Measurements from ENCODE around the gene RBM12. TPM values are rescaled to one million over a fixed set of nuclear protein-coding genes. Genes with fewer than 3 reads are reported as not detected.

RBM12 gene
- total and polyA plus RNA-seq, 2 of the 8 experiments (the other 6 are each of a cell fraction or from before 2014, with no cell fraction given): 187 to 214 TPM

DNA sequence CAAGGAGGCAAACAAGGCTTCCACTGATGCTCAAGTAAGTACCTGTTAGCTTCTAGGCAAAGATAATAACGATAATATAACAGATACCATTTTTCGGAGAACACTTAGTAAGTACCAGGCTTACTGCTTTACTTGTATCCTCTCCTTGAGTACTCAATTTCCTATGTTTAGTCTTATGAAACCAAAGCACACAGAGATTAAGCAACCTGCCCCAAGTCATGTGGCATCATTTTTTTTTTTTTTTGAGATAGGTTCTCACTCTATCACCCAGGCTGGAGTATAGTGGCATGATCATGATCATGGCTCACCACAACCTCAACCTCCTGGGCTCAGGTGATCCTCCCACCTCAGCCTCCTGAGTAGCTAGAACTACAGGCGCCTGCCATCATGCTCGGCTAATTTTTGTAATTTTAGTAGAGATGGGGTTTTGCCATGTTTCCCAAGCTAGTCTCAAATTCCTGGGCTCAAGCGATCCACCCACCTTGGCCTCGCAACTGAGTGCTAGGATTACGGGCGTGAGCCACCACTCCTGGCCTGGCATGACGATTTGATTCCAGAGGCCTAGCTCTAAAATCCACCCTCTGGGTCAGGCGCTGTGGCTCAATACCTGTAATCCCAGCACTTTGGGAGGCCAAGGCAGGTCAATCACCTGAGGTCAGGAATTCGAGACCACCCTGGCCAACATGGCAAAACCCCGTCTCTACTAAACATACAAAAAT lies 35.1 kb downstream of the RBM12 start:
- no peaks in the 10 kb centered on the region for H3K4me1 ChIP-seq (replicated peaks in 1 of 4; ENCODE audit: control insufficient read depth in 3 of 4, insufficient read depth in 4 of 4, low read length in 3 of 4)
- no peak overlapping the region for H3K23ac ChIP-seq (ENCODE audit: insufficient read length)
- no peak overlapping the region for H3K4me2 ChIP-seq (ENCODE audit: insufficient read depth in 1 of 2, low read depth in 2 of 2, low read length in 2 of 2)
- no peaks in the 10 kb centered on the region for H3K23me2 ChIP-seq (ENCODE audit: low read depth, low read length)
- no peak overlapping the region for H3K14ac ChIP-seq (ENCODE audit: insufficient read length)
- no peak for FAIRE-seq
- H4K8ac ChIP-seq (ENCODE audit: extremely low read depth, insufficient read depth, low read length): no peak overlapping the region
- no peak overlapping the region for H3K18ac ChIP-seq (ENCODE audit: extremely low read depth, low read length)
- H3K4me3 ChIP-seq (ENCODE audit: extremely low read depth in 1 of 4, insufficient read depth in 2 of 4, low read depth in 3 of 4, low read length in 4 of 4): no peak overlapping the region
- H2AFZ ChIP-seq (ENCODE audit: low read length): no peak overlapping the region
- 93% methylated on average over 12 of the region's 12 CpGs; no CpG with 5 or more reads in 1 of the 2 experiments for WGBS, 2 experiments (ENCODE audit: extremely low coverage in 1 of 2, insufficient coverage in 1 of 2, insufficient read length in 1 of 2, insufficient replicate concordance in 2 of 2, low coverage in 1 of 2, low lambda C conversion rate in 2 of 2, missing lambda C conversion rate in 1 of 2)
- TF ChIP-seq SRF (IDR thresholded peaks at IDR 0.05; ENCODE audit: low read depth, low read length): no peak
- no peak for TF ChIP-seq EP300 (IDR thresholded peaks at IDR 0.05; ENCODE audit: borderline replicate concordance in 1 of 2, low read depth in 2 of 2, low read length in 2 of 2)
- no peak for TF ChIP-seq PHF8 (conservative IDR thresholded peaks at IDR 0.05; ENCODE audit: low read depth, low read length)
- TF ChIP-seq NANOG (IDR thresholded peaks at IDR 0.05; ENCODE audit: insufficient read depth, low read depth, low read length, poor library complexity, severe bottlenecking): no peak
- no peak for TF ChIP-seq POLR2AphosphoS5 (IDR thresholded peaks at IDR 0.05; ENCODE audit: low read depth, low read length)
- no peak for TF ChIP-seq MAFK (IDR thresholded peaks at IDR 0.05; ENCODE audit: low read depth, low read length)
- no peak for TF ChIP-seq CTBP2 (IDR thresholded peaks at IDR 0.05; ENCODE audit: borderline replicate concordance, insufficient read depth, insufficient read length, low read length)
- TF ChIP-seq RBBP5 (IDR thresholded peaks at IDR 0.05; ENCODE audit: borderline replicate concordance, low read depth, low read length): no peak
- TF ChIP-seq RXRA (IDR thresholded peaks at IDR 0.05; ENCODE audit: insufficient read depth, low read depth, low read length): no peak
- no peak for TF ChIP-seq FOSL1 (IDR thresholded peaks at IDR 0.05; ENCODE audit: insufficient read depth, low read depth, low read length)
- peaks cover 2 to 18% of the 10 kb centered on the region in 2 experiments for H4K20me1 ChIP-seq (replicated peaks in 1 of 2; ENCODE audit: control insufficient read depth in 1 of 2, insufficient read depth in 2 of 2, low read length in 2 of 2)
- H4K91ac ChIP-seq (replicated peaks; ENCODE audit: insufficient read length, low read length): no peak overlapping the region
- no peaks in the 10 kb centered on the region for H3K9me3 ChIP-seq (ENCODE audit: insufficient read depth in 2 of 2, low read depth in 1 of 2, low read length in 1 of 2)
- POLR2A ChIA-PET (ENCODE audit: partially characterized antibody): interaction anchor here (0.6 to 4.6 kb wide), 6 partner anchors 10 to 113 kb away, joined by 3 to 23 read pairs (median 3); no protein-coding TSS in a partner anchor
- no peak overlapping the region for H2BK5ac ChIP-seq (ENCODE audit: low read depth, low read length)
- peaks cover 10% of the 10 kb centered on the region; the same call in 1 of the 2 replicates for H3K79me1 ChIP-seq (ENCODE audit: low read depth, low read length)
- peaks cover 27 to 72% (median 46%) of the 10 kb centered on the region in 4 experiments for H3K36me3 ChIP-seq (ENCODE audit: control insufficient read depth in 2 of 4, insufficient read depth in 4 of 4, low read length in 3 of 4)
- no peak overlapping the region for H2BK120ac ChIP-seq (replicated peaks; ENCODE audit: low read depth, low read length)
- H3K9ac ChIP-seq (replicated peaks in 1 of 4; ENCODE audit: extremely low read depth in 1 of 4, low read depth in 3 of 4, low read length in 3 of 4): no peak overlapping the region
- H2BK20ac ChIP-seq (ENCODE audit: low read length): no peak overlapping the region
- DNase-seq (ENCODE audit: low read depth in 1 of 2, low spot score in 2 of 2): no peak
- peaks cover 0 to 5% of the 10 kb centered on the region in 2 experiments; a peak in 1 of 4 replicates for H3K79me2 ChIP-seq (ENCODE audit: control insufficient read depth in 1 of 2, insufficient read depth in 2 of 2, low read length in 2 of 2)
- no peak overlapping the region for H2BK15ac ChIP-seq (ENCODE audit: low read length)
- H4K5ac ChIP-seq (ENCODE audit: insufficient read length, low read depth, low read length): no peak overlapping the region
- H2BK12ac ChIP-seq (ENCODE audit: low read depth, low read length): no peak overlapping the region
- no peak overlapping the region for H3K56ac ChIP-seq (replicated peaks; ENCODE audit: insufficient read length, low read depth, low read length)
- no peak overlapping the region for H2AK5ac ChIP-seq (ENCODE audit: low read depth, low read length)
- CTCF ChIA-PET (ENCODE audit: partially characterized antibody): interaction anchor here (0.8 to 2.7 kb wide), 3 partner anchors 10 to 25 kb away, joined by 3 to 35 read pairs (median 3); no protein-coding TSS in a partner anchor
- H3K27me3 ChIP-seq (replicated peaks in 1 of 4; ENCODE audit: control insufficient read depth in 3 of 4, extremely low read depth in 1 of 4, insufficient read depth in 3 of 4, low read length in 3 of 4): no peaks in the 10 kb centered on the region
- H3K27ac ChIP-seq (ENCODE audit: low read depth, low read length): no peak overlapping the region
- H3K4ac ChIP-seq (replicated peaks; ENCODE audit: insufficient read length, low read depth, low read length): no peak overlapping the region
